ENCODE measurements around the gene YTHDF2.

DNA sequence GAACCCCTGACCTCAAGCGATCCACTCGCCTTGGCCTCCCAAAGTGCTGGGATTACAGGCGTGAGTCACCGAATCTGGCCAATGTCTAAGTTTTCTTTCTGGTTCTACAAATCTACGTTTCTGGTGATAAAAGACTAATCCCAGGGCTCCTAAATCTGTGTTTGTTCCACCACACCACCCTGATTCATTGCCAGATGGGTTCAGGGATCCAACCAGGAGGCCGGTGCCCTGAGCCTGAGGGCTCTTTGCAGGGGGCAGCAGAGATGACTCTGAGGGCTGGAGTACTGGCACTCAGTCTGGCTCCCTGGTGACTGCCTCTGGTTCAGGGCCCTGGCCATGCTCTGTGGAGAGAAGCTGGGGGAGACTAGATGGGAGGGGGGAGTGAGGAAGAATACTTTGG lies 64.7 kb downstream of the YTHDF2 start:
- no peak for TF ChIP-seq POLR2A (IDR thresholded peaks at IDR 0.05)
- TF ChIP-seq, protein P1, sequence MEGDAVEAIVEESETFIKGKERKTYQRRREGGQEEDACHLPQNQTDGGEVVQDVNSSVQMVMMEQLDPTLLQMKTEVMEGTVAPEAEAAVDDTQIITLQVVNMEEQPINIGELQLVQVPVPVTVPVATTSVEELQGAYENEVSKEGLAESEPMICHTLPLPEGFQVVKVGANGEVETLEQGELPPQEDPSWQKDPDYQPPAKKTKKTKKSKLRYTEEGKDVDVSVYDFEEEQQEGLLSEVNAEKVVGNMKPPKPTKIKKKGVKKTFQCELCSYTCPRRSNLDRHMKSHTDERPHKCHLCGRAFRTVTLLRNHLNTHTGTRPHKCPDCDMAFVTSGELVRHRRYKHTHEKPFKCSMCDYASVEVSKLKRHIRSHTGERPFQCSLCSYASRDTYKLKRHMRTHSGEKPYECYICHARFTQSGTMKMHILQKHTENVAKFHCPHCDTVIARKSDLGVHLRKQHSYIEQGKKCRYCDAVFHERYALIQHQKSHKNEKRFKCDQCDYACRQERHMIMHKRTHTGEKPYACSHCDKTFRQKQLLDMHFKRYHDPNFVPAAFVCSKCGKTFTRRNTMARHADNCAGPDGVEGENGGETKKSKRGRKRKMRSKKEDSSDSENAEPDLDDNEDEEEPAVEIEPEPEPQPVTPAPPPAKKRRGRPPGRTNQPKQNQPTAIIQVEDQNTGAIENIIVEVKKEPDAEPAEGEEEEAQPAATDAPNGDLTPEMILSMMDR (IDR thresholded peaks at IDR 0.05) = no peak
